Osteoblast (primary cell): ENCODE data around the gene AOC3. TPM values are rescaled to one million over a fixed set of nuclear protein-coding genes. Genes with fewer than 3 reads are reported as not detected.
"Not testable (repeated sequence)": the region's sequence is repeated elsewhere in the genome, so short reads cannot be mapped to it uniquely, and the experiment has no call there.

Experiments used
- DNase-seq: peaks from one replicate; pipeline ENCODE4 v3.0.0; 2011; ENCODE audit warnings: low spot score, mixed read lengths; ENCODE audit not compliant: insufficient read length; ENCODE audit errors: missing footprints
- H2AFZ ChIP-seq: 2 replicates; pipeline ENCODE4 v1.6.0; 2011; ENCODE audit warnings: mild to moderate bottlenecking, low read length
- H3K27ac ChIP-seq: 2 replicates; pipeline ENCODE4 v1.5.1; 2011; ENCODE audit warnings: mild to moderate bottlenecking, low read depth, low read length, moderate library complexity
- H3K27me3 ChIP-seq: 2 replicates; pipeline ENCODE4 v1.6.0; 2012; ENCODE audit warnings: mild to moderate bottlenecking, control low read depth, inconsistent platforms, low read length, moderate library complexity; ENCODE audit not compliant: insufficient read depth
- H3K36me3 ChIP-seq: 2 replicates; pipeline ENCODE4 v1.5.1; 2011; ENCODE audit warnings: mild to moderate bottlenecking, low read length, control low read depth, moderate library complexity; ENCODE audit not compliant: insufficient read depth
- H3K4me1 ChIP-seq: 2 replicates; pipeline ENCODE4 v1.5.1; 2011; ENCODE audit warnings: mild to moderate bottlenecking, low read length, control low read depth, moderate library complexity; ENCODE audit not compliant: insufficient read depth
- H3K4me2 ChIP-seq: 2 replicates; pipeline ENCODE4 v1.6.0; 2011; ENCODE audit warnings: mild to moderate bottlenecking, low read length; ENCODE audit not compliant: insufficient read depth
- H3K4me3 ChIP-seq: fragments of 200-600 bp; sonication (generic); 3 replicates; pipeline ENCODE4 v1.5.1; 2012; ENCODE audit warnings: mild to moderate bottlenecking, low read length, inconsistent platforms; ENCODE audit not compliant: insufficient read depth
- H3K79me2 ChIP-seq: 2 replicates; pipeline ENCODE4 v1.6.0; 2012; ENCODE audit warnings: mild to moderate bottlenecking, low read length, control low read depth, inconsistent platforms; ENCODE audit not compliant: insufficient read depth
- H3K9me3 ChIP-seq: 2 replicates; pipeline ENCODE4 v1.5.1; 2011; ENCODE audit warnings: low read depth, low read length, control low read depth
- H4K20me1 ChIP-seq: 2 replicates; pipeline ENCODE4 v1.6.0; 2012; ENCODE audit warnings: mild to moderate bottlenecking, low read length, control low read depth; ENCODE audit not compliant: insufficient read depth
- total RNA-seq: library from RNA; depleted of rRNA; stranded (reverse); fragments of >200 nt; gene quantifications from 2 replicates; pipeline ENCODE4 v1.2.3, GENCODE V29; 2012
- TF ChIP-seq, protein P1 (sequence below): IDR thresholded peaks from 2 replicates; pipeline ENCODE4 v1.5.1; 2011; ENCODE audit warnings: mild to moderate bottlenecking, low read depth, low read length, moderate library complexity; ENCODE audit errors: extremely low read depth

Gene AOC3
- total RNA-seq, 1 donor, result not detected

DNA sequence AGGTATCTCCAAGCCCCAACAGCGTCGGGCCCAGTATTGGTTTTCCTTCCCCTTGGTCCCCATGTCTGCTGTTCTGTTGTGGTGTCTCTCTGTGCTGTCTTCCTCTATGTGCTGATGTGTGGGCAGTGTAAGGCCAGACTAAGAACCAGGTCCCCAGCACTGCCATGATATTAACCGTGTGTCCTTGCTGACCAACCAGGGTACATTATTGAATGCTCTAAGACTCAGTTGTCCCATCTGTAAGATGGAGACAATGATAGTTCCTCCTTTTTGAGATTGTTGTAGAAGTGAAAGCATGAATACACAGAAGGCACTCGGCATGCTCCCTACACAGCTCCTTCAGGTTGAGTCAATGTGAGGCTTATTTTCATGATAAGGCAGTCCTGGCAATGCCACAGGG lies 20.6 kb downstream of the AOC3 start:
- H3K4me2 ChIP-seq, result no peak overlapping the region
- H2AFZ ChIP-seq, result no peak overlapping the region
- H4K20me1 ChIP-seq, result no peaks in the 10 kb centered on the region
- DNase-seq, result no peak
- no peak overlapping the region for H3K4me3 ChIP-seq
- H3K4me1 ChIP-seq, result no peaks in the 10 kb centered on the region
- H3K27ac ChIP-seq, result no peak overlapping the region
- TF ChIP-seq, protein P1, sequence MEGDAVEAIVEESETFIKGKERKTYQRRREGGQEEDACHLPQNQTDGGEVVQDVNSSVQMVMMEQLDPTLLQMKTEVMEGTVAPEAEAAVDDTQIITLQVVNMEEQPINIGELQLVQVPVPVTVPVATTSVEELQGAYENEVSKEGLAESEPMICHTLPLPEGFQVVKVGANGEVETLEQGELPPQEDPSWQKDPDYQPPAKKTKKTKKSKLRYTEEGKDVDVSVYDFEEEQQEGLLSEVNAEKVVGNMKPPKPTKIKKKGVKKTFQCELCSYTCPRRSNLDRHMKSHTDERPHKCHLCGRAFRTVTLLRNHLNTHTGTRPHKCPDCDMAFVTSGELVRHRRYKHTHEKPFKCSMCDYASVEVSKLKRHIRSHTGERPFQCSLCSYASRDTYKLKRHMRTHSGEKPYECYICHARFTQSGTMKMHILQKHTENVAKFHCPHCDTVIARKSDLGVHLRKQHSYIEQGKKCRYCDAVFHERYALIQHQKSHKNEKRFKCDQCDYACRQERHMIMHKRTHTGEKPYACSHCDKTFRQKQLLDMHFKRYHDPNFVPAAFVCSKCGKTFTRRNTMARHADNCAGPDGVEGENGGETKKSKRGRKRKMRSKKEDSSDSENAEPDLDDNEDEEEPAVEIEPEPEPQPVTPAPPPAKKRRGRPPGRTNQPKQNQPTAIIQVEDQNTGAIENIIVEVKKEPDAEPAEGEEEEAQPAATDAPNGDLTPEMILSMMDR, result no peak
- H3K79me2 ChIP-seq, result no peaks in the 10 kb centered on the region
- H3K36me3 ChIP-seq, result no peaks in the 10 kb centered on the region
- peaks cover 2% of the 10 kb centered on the region for H3K9me3 ChIP-seq
- H3K27me3 ChIP-seq, result peaks cover 8% of the 10 kb centered on the region

DNA sequence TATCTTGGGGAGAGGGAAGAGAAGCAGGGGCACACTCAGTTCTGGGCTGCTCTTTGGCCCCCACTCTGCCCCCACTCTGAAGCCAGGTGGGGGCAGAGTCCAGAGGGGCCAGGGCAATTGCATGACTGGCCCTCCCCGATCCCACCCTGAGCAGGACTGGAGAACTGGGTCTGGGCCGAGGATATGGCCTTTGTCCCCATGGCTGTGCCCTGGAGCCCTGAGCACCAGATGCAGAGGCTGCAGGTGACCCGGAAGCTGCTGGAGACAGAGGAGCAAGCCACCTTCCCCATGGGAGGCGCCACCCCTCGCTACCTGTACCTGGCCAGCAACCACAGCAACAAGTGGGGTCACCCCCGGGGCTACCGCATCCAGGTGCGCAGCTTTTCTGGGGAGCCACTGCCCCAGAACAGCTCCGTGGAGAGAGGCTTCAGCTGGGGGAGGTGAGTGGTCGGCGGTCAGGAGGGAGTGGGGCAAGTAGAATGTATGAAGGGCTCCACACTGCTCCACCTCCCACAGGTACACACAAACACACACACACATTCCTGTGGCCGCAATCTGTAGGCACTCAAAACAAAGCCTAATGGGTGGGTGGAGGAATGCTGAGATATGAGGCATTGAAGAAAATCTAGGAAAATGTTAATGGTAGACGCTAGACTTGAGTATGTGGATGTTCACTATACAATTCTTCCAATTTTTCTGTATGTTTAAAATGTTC lies 21.4 kb downstream of the AOC3 start:
- no peaks in the 10 kb centered on the region for H3K79me2 ChIP-seq
- H2AFZ ChIP-seq, result no peak overlapping the region
- H3K9me3 ChIP-seq, result peaks cover 2% of the 10 kb centered on the region
- peaks cover 14% of the 10 kb centered on the region for H3K27me3 ChIP-seq
- H3K36me3 ChIP-seq, result no peaks in the 10 kb centered on the region
- no peak overlapping the region for H3K4me2 ChIP-seq
- no peak overlapping the region for H3K27ac ChIP-seq
- no peak overlapping the region for H3K4me3 ChIP-seq
- no peaks in the 10 kb centered on the region for H3K4me1 ChIP-seq
- TF ChIP-seq, protein P1, result no peak
- no peak for DNase-seq
- H4K20me1 ChIP-seq, result no peaks in the 10 kb centered on the region

DNA sequence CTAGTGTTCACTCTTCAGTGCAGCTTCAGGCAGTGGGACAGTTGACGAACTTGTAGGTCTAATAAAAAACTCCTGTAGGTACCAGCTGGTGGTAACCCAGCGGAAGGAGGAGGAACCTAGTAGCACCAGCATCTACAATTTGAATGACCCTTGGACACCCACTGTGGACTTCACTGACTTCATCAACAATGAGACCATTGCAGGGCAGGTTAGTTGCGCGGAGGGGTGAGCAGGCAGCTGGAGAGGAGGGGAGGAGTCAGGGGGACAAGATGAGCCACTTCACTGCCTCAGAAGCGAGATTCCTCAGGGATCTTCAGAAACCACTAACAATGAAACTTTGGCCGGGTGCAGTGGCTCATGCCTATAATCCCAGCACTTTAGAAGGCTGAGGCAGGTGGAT lies 22.3 kb downstream of the AOC3 start:
- Histone ChIP-seq H3K79me2 (no peaks in the 10 kb centered on the region), H3K27me3 (peaks cover 18% of the 10 kb centered on the region), H3K4me3 (no peak overlapping the region), H3K4me2 (no peak overlapping the region), H2AFZ (no peak overlapping the region), H3K4me1 (no peaks in the 10 kb centered on the region), H4K20me1 (no peaks in the 10 kb centered on the region), H3K36me3 (no peaks in the 10 kb centered on the region), H3K27ac (no peak overlapping the region), H3K9me3 (peaks cover 2% of the 10 kb centered on the region)
- DNase-seq, result no peak
- TF ChIP-seq, protein P1, result no peak

DNA sequence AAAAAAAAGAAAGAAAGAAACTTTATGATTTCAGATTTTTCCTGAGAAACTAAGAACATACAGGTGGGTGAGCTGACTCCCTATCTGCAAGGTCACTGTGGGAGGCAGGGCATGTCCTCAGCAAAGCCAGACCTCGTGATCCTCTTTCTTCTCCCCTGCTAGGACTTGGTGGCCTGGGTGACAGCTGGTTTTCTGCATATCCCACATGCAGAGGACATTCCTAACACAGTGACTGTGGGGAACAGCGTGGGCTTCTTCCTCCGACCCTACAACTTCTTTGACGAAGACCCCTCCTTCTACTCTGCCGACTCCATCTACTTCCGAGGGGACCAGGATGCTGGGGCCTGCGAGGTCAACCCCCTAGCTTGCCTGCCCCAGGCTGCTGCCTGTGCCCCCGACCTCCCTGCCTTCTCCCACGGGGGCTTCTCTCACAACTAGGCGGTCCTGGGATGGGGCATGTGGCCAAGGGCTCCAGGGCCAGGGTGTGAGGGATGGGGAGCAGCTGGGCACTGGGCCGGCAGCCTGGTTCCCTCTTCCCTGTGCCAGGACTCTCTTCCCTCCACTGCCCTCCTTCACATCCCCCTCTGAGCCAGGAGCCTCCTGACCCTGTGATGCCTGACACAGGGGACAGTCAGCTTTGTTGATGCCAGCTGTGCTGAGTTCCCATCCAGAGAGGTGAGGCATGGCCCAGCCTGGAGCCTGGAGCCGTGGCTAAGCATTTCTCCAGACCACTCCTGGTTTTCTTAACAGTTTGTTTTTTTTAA lies 23.1 kb downstream of the AOC3 start:
- not testable (repeated sequence) for H3K4me1 ChIP-seq, H3K9me3 ChIP-seq, H3K36me3 ChIP-seq, H3K79me2 ChIP-seq, H2AFZ ChIP-seq, H3K4me3 ChIP-seq, H3K27ac ChIP-seq, DNase-seq, H4K20me1 ChIP-seq, H3K4me2 ChIP-seq
- H3K27me3 ChIP-seq, result peaks cover 26% of the 10 kb centered on the region
